DMS79 (cell line): ENCODE measurements around the gene DYRK3.
"Not testable (repeated sequence)": the region's sequence is repeated elsewhere in the genome, so short reads cannot be mapped to it uniquely, and the experiment has no call there.

Experiments
- DNase-seq: peaks from one replicate; lab custom pipeline; 2025; lab: John Stamatoyannopoulos, UW

The DYRK3 gene

DNA sequence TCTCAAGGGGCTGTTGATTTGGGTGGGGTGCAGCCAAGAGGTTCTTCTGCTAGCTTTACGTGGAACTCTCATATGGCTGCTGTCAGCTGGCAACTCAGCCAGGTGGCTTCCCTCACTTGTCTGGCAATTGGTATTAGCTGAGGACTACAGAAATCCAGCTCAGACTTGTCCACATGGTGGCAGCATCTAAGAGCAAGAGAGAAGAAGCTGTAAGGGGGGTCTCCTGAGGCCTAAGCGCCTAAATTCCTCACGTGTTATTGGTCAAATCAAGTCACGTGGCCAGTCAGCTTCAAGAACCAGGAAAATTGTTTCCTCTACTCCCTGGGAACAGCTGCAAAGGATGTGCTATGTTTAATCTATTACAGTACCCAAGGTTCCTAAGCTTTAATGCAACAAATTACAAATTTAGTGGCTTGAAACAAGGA, 4.2 kb upstream of the DYRK3 start:
- DNase-seq: peak; percentile 25

GRCh38 chr1:206633708-206634121, 1.6 kb upstream of the DYRK3 start:
- DNase-seq: no peak

DNA sequence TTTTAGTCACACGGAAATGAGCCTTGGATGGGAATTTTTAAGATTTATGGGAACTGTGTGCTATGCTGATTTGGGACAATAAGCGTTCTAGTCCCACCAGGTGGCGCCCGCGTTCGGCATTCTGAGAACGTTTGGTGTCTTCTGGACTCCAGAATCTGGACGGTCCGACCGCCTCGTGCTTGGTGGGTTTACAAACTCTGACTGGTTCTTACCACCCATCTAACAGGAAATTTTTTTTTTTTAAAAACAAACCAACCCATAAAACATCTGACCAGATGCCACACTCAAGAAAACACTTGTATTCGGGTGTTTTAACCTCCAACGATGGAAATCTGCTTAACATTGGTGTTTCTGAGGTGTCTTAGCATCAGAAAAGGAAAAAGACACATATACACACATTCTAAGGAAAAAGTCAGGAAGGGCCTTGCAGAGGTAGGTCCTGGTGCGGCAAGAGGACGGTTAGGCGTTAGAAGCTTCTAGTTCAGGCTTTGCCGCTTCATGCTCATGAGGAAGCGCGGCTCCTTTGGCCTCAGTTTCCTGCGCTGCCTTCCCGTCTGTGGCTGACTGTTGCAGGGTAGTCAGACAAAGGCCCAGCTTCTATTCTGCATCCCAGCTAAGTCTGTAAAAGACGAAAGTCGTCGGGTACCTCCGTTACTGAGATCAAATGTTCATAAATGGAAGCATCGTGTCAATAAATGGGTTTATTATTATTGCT, 814 bp upstream of the DYRK3 start:
- DNase-seq: peak; percentile 56

- no peak for DNase-seq
These were observed 626 bp downstream of the DYRK3 start for GRCh38 chr1:206635978-206636345.

DNA sequence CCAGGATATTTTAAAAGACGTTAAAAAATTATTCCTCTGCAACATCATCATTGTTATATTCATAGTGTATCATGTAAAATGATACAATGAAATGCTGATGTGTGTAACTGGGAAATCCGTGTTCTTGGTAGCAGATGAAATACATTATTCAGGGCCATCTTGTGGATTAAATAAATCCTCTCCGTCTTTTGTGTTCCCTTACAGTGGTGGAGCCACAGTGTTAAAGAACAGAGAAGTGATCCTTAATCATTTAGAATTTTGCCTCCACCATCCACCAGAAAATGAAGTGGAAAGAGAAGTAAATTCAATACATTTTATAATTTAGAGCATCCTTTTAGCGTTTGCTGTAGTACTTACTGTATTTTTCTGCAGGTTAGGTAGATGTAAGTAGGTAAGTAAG, 1.3 kb downstream of the DYRK3 start:
- DNase-seq: no peak

GRCh38 chr1:206637605-206638004, 2.3 kb downstream of the DYRK3 start:
- DNase-seq: no peak

DNA sequence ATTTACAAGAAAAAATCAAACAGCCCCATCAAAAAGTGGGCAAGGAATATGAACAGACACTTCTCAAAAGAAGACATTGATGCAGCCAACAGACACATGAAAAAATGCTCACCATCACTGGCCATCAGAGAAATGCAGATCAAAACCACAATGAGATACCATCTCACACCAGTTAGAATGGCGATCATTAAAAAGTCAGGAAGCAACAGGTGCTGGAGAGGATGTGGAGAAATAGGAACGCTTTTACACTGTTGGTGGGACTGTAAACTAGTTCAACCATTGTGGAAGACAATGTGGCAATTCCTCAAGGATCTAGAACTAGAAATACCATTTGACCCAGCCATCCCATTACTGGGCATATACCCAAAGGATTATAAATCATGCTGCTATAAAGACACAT, 6.7 kb downstream of the DYRK3 start:
- not testable (repeated sequence) for DNase-seq

DNA sequence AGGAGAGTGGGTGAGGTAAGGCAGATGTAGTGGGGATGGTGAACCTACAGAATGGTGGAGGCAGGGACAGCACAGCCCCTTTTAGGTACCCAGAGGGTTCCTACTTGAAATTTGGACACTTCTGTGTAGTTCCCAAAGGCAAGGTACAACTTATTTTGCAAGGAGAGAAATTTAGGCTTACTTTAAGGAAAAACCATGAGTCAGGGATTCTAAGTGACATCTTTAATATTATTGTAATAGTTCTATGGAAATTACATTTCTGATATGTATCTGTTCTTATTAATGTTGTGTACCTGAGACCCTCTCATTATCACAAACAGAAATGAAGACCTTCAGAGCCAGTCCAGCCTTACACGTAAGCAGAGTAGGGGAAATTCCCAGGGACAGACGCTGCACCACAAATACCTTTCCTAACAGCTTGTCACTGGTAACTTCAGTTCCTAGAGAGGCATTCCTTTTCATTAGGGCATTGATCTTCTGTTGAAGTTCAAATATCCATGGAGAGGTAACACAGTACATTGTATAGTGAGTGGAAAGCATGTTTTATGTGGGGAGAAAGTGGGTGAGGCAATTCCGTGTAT, 7.9 kb downstream of the DYRK3 start:
- no peak for DNase-seq

- DNase-seq: peak; percentile 58
These were observed 11.2 kb downstream of the DYRK3 start for GRCh38 chr1:206646504-206646903.

GRCh38 chr1:206647224-206647623, 11.9 kb downstream of the DYRK3 start:
- no peak for DNase-seq

- no peak for DNase-seq
These were observed 14.1 kb downstream of the DYRK3 start for GRCh38 chr1:206649261-206649921.

DNA sequence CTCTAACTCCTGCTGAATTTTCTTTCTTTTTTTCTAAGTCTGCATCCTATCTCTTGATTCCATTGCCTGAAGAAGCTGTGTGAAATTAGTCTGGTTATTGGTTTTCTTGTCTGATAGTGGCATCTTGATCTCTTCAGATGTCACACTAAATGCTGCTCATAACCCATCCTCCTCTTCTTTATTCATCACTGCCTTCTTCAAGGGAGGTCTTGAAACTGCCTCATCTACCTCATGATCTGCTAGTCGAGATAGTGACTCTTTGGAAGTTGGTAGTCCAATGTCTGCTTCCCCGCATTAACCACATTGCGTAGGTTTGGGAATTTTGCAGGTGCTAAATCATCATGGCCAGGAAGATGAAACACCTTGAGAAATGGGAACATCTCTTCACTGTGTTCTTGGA, 15.7 kb downstream of the DYRK3 start:
- no peak for DNase-seq

- peak; percentile 7 for DNase-seq
These were observed 16.9 kb downstream of the DYRK3 start for GRCh38 chr1:206651958-206652890.

- DNase-seq: no peak
These were observed 18.6 kb downstream of the DYRK3 start for GRCh38 chr1:206653715-206654459.

DNA sequence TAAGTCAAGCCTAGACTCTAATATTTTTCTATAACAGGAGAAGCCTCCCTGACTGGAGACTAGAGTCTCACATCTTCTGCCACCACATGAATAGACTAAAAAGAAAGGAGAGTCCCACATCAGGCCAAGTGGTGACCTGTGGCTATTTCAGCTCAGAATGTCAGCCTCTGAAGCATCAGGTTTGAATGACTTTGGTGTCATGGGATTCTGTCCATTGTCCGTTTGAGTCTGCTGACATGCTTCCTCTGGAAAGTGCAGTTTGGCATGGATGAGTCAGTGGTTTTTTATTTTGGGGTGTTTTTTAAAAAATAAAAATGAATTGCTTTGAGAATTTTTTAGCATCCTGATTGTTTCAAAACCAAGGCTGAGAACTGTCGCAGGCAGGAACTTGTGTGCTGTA, 19.5 kb downstream of the DYRK3 start:
- DNase-seq: no peak

- peak; percentile 53 for DNase-seq
These were observed 20.1 kb downstream of the DYRK3 start for GRCh38 chr1:206655471-206655882.

- DNase-seq: no peak
These were observed 21.6 kb downstream of the DYRK3 start for GRCh38 chr1:206656936-206657335.

DNA sequence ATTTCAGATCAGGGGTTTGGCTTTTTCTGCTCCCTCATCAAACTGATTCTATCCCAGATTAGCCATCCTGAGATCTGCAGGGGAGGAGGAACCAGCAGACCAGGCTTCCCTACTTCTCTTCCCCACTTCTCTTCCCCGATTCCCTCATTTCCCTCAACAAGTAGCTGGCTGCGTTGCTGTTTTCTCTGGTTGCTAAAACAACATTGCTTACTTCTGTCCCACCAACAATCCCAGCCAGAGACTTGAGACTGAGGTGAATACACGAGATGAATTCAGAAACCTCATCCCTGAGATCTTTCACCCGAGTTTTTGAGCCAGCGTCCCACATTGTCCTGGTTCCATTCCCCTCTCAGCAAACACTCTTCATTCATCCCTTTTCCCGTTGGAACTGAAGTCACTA, 22.4 kb downstream of the DYRK3 start:
- no peak for DNase-seq

- no peak for DNase-seq
These were observed 23.1 kb downstream of the DYRK3 start for GRCh38 chr1:206658264-206658980.

DNA sequence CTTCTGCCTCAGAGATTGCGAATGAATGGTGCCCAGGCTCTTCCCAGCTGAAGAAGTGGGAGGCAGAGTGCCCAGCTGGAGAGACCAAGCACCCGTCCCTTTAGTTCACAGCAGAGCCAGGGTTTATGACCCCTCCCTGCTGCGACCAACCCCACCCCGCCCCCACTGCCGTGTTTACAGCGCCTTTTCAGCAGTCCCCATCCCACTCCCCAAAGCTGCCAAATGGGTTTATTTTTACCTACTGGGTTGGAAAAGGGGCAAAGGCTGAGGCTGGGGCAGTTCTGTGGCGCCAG, 23.6 kb downstream of the DYRK3 start:
- DNase-seq: no peak

DNA sequence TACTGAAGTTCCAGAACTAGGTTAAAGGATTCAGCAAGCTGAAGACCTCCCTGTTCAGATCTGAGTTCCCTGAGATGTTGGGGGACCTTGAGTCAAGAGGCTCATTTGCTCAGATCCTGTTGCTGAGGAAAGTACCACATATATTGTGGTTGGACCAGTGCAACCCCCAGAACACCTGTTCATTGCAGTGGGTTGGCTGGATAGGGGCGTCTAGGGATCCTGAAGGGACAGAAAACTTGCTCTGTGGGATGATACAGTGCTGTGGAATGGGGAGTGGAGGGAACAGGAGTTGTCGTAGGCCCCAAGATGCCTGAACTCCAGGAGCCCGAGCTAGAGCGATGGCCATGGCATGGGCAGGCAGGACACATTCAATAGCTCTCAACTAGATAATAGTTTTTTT, 24.8 kb downstream of the DYRK3 start:
- no peak for DNase-seq
